ENCODE measurements around the gene SBNO2. TPM values are rescaled to one million over a fixed set of nuclear protein-coding genes. Genes with fewer than 3 reads are reported as not detected.

SBNO2 gene
- total RNA-seq, 1 donor from 2014 or later: 46.4 TPM

- no peak overlapping the region for H3K27ac Mint-ChIP-seq (ENCODE audit: unreplicated experiment)
- H3K9me3 Mint-ChIP-seq (ENCODE audit: unreplicated experiment): no peaks in the 10 kb centered on the region
- H3K4me3 Mint-ChIP-seq (ENCODE audit: unreplicated experiment): no peak overlapping the region
- TF ChIP-seq CTCF (IDR thresholded peaks at IDR 0.05; ENCODE audit: unreplicated experiment): no peak
- peaks cover 7% of the 10 kb centered on the region for H3K36me3 Mint-ChIP-seq (ENCODE audit: low read depth, unreplicated experiment)
- H3K27me3 Mint-ChIP-seq (ENCODE audit: unreplicated experiment): peaks cover 2% of the 10 kb centered on the region
- no peak for DNase-seq (ENCODE audit: low spot score)
- H3K4me1 Mint-ChIP-seq (ENCODE audit: unreplicated experiment): no peaks in the 10 kb centered on the region
These were observed 60.0 kb downstream of the SBNO2 start for GRCh38 chr19:1113986-1114483.

GRCh38 chr19:1113030-1113985, 60.8 kb downstream of the SBNO2 start:
- H3K4me1 Mint-ChIP-seq (ENCODE audit: unreplicated experiment): no peaks in the 10 kb centered on the region
- H3K27ac Mint-ChIP-seq (ENCODE audit: unreplicated experiment): no peak overlapping the region
- H3K9me3 Mint-ChIP-seq (ENCODE audit: unreplicated experiment): no peaks in the 10 kb centered on the region
- peaks cover 2% of the 10 kb centered on the region for H3K27me3 Mint-ChIP-seq (ENCODE audit: unreplicated experiment)
- peak; percentile 67 for TF ChIP-seq CTCF (IDR thresholded peaks at IDR 0.05; ENCODE audit: unreplicated experiment)
- peak; percentile 92 for DNase-seq (ENCODE audit: low spot score)
- no peak overlapping the region for H3K4me3 Mint-ChIP-seq (ENCODE audit: unreplicated experiment)
- peaks cover 1% of the 10 kb centered on the region for H3K36me3 Mint-ChIP-seq (ENCODE audit: low read depth, unreplicated experiment)

- Mint-ChIP-seq H3K27me3 (ENCODE audit: unreplicated experiment) (peaks cover 2% of the 10 kb centered on the region), H3K4me3 (ENCODE audit: unreplicated experiment) (no peak overlapping the region), H3K27ac (ENCODE audit: unreplicated experiment) (no peak overlapping the region), H3K36me3 (ENCODE audit: low read depth, unreplicated experiment) (no peaks in the 10 kb centered on the region), H3K4me1 (ENCODE audit: unreplicated experiment) (no peaks in the 10 kb centered on the region), H3K9me3 (ENCODE audit: unreplicated experiment) (no peaks in the 10 kb centered on the region)
- no peak for TF ChIP-seq CTCF (IDR thresholded peaks at IDR 0.05; ENCODE audit: unreplicated experiment)
- DNase-seq (ENCODE audit: low spot score): peak; percentile 45
These were observed 61.6 kb downstream of the SBNO2 start for GRCh38 chr19:1112268-1113029.

GRCh38 chr19:1111641-1112267, 62.3 kb downstream of the SBNO2 start:
- DNase-seq (ENCODE audit: low spot score): no peak
- TF ChIP-seq CTCF (IDR thresholded peaks at IDR 0.05; ENCODE audit: unreplicated experiment): no peak
- Mint-ChIP-seq H3K4me3 (ENCODE audit: unreplicated experiment) (no peak overlapping the region), H3K36me3 (ENCODE audit: low read depth, unreplicated experiment) (peaks cover 2% of the 10 kb centered on the region), H3K4me1 (ENCODE audit: unreplicated experiment) (no peaks in the 10 kb centered on the region), H3K27ac (ENCODE audit: unreplicated experiment) (no peak overlapping the region), H3K27me3 (ENCODE audit: unreplicated experiment) (peaks cover 2% of the 10 kb centered on the region), H3K9me3 (ENCODE audit: unreplicated experiment) (no peaks in the 10 kb centered on the region)

All from endothelial cell (in vitro differentiated cells).